ENCODE measurements around the gene SEM1. TPM values are rescaled to one million over a fixed set of nuclear protein-coding genes. Genes with fewer than 3 reads are reported as not detected.
"Not testable (repeated sequence)": the region's sequence is repeated elsewhere in the genome, so short reads cannot be mapped to it uniquely, and the experiment has no call there.

Gene SEM1
- total RNA-seq, 1 donor from 2014 or later = 32.6 TPM

DNA sequence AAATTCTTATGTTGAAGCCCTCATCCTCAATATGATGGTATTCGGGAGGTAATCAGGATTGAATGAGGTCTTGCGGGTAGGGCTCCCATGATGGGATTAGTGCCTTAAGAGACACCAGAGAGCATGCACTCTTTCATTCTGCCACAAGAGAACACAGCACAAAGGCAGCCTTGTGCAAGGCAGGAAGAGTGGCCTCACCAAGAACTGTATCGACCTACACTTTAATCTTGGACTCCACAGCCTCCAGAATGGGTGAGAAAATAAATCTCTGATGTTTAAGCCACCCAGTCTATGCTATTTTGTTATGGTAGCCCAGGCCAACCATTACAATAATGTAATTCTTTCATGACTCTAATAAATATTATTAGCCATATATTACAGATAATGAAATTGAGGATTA lies 8.4 kb downstream of the SEM1 start:
- no peak for DNase-seq (ENCODE audit: low spot score)

DNA sequence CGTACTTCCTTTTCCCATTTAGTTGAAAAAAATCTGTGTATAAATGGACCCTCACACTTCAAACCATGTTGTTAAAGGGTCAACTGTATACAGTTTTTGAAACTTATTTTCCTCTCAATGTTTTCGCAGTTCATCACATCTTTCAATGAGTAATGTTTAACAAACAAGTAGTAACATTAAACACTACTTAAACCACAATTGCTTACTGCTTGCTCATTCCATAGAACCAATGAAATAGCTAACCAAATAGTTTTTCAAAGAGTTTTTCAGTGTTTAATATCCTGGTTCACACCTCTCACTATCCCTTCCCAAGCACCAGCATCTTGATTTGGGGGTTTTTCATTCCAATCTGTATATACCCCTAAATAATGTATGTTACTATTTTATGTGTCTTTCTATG lies 9.1 kb downstream of the SEM1 start:
- DNase-seq (ENCODE audit: low spot score) = no peak

DNA sequence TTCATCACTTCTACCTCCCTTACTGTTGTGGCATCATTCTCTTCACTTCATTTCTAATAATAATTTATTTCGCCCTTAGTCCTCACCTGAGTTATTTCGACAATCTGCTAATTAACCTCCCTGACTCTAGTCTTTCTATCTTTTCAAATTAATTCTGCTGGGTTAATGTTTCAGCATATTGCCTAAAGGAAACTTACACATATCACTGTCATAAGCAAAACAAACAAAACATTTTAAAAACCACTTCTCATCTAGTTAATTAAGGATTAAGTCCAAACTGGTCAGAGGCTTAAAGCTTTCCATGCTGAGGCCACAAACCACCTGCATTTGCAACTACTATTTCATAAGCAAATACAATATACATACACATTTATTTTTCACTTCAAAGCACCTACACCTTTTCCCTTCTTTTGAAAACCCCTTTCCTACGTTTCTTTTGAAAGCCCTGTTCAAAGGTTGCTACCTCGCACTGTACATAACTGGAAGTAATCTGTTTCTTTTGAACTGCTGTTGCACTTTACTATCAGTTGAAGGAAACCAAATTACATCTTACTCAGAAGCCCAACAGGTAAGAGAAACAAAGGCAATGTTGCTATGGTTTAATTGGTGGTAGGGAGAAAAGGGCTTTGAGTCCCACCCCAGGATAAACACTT lies 10.3 kb downstream of the SEM1 start:
- DNase-seq (ENCODE audit: low spot score) = no peak

DNA sequence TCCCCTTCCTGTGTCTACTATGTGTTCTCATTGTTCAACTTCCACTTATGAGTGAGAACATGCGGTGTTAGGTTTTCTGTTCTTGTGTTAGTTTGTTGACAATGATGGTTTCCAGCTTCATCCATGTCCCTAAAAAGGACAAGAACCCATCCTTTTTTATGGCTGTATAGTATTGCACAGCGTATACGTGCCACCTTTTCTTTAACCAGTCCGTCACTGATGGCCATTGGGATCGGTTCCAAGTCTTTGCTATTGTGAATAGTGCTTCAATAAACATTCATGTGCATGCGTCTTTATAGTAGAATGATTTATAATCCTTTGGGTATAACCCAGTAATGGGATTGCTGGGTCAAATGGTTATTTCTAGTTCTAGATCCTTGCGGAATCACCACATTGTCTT lies 11.2 kb downstream of the SEM1 start:
- DNase-seq (ENCODE audit: low spot score) = not testable (repeated sequence)

DNA sequence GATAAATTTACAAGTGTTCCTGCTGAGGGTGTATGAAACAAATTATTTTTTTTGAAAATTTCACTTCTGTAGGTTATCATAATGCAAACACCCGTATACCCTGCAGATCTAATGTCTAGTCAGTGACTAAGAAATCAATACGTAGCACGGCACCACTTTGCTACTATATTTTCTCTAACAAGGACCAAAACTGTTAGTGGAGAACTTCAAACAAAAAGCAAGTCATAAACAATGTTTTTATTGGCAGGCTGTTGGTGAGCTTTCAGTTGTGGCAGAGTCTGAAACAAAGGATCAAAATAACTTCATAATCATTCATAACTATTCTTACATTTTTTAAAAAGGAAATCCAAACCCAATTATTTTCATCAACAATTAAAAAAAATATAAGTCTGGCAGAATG lies 11.8 kb downstream of the SEM1 start:
- no peak for DNase-seq (ENCODE audit: low spot score)

DNA sequence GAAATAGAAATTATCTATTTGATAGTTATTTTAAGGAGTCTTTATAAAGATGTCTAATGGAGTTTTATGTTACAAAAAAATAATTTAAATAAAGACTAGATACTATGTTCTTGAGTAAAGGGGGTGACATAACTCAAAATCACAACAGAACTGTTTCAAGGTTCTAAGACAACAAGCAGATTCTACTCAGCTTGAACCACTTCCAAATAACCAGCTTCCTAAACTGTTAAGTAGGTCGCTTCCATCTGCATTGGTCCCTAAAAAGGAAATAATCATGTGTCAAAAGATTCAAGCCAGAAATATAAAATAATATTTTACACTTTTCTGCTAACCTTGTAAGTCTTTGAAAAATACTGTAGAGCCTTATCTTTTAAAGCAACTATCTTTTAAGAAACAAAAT lies 14.1 kb downstream of the SEM1 start:
- no peak for DNase-seq (ENCODE audit: low spot score)

DNA sequence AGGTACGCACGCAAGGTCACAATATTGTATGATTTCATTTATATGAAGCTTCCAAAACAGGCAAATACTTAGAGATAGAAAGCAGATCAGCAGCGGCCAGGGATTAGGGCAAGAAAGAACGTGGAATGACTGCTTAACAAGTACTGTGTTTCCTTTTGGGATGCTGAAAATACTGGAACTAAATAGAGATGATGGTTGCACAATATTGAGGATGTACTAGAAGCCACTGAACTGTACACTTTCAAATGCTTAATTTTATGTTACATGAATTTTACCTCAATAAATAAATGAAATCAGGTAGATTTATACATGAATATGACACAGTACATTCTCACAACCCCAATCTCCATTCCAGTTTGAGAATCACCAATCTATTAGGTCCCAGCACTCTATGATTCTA lies 15.6 kb downstream of the SEM1 start:
- DNase-seq (ENCODE audit: low spot score) = no peak

DNA sequence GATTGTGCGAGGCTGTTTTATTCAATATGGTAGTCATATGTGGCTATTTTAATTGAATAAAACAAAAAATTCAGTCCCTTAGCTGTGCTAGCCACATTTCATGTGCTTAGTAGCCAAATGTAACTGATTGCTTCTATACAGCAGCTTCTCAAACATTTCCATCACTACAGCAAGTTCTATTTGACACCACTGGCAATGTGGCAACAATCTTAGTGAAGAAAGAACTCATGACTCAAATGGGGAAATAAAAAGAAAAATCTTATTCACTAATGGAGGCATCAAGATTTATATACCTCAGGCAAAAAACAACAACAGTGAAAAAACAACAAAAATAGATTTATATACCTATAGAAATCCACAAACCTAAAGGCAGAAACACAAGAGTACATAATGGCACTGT lies 17.9 kb downstream of the SEM1 start:
- no peak for DNase-seq (ENCODE audit: low spot score)

DNA sequence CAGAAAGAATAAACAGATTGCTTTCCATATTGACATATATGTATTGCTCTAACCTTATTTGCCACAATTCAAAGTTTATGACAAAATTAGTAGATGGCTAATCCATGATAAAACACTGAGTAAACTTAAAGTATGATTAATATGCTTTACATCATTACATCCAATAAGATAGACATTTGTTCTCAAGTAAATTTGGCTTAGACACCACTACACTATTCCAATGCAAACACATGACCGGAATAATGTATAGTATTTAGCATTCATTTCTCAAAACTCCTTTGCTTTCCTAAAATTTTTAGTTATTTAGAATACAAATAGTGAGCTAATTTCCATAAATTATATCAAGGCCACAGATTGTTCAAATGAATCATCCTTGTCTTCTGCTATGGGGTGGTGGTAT lies 20.2 kb downstream of the SEM1 start:
- no peak for DNase-seq (ENCODE audit: low spot score)

DNA sequence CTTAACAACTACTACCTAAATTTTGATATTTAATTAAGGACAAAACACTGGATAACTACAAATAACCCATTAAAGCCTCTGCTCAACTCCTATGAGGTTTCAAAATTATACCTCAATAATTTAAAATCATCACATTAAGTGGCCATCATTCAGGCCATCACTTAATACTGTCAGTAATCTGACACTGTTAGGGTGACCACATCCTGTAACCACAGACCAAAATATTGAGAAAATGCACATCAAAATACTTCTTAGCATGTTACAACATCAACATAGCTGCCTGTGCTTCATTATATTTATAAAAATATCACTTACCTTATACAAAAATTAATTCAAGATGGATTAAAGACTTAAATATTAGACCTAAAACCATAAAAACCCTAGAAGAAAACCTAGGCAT lies 23.3 kb downstream of the SEM1 start:
- no peak for DNase-seq (ENCODE audit: low spot score)

DNA sequence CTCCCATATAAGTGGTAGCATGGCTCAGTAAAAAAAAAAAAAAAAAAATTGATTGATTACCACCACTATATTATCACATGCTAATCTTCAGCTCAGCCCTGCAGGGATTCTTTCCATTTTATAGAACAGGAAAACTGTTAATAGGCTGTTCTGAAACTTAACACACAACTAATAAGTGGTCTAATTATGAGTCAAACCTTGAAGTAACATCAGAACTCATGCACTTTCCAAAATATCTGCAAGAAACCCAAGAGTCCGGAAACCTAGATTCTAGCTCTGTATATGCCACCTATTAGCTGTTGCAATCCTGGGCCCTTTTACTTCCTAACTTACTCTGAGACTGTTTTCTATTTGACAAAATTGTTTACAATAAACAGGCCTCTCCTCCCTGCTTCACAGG lies 23.9 kb downstream of the SEM1 start:
- no peak for DNase-seq (ENCODE audit: low spot score)

DNA sequence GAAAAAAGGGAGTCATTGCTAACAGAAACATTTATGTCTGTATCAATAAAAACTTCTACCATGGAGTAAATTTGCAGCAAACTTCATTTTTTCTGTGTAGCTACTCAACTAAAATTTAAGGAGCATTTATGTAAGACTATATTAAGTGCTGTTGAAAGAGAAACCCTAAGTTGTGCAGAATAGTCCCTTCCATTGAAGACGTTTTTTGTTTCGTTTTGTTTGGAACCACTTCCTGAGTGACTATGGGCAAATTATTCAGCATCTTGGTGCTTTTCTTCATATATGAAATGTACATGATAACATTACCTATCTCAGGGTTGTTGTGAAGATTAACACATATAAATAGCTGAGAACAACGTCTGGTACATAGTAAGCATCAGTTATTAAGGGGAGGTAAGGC lies 24.3 kb downstream of the SEM1 start:
- DNase-seq (ENCODE audit: low spot score) = no peak

DNA sequence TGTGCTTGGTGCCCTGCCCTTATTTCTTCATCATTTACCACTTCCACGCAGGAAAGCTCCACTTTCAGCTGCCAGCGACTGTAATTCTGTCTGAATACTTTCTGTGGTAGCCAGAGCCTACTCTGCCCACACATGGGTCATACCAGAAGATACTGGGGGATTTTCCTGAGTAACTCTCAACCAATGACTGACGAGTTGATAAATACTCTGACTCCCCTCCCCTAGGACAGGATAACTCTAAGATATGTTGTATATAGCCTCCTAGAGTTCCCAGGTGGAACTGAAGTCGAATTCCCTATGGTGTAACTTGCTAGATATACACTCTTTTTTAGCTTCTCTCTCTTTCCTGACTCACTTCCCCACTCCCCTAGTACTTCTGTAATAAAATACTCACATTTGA lies 29.8 kb downstream of the SEM1 start:
- DNase-seq (ENCODE audit: low spot score) = no peak

DNA sequence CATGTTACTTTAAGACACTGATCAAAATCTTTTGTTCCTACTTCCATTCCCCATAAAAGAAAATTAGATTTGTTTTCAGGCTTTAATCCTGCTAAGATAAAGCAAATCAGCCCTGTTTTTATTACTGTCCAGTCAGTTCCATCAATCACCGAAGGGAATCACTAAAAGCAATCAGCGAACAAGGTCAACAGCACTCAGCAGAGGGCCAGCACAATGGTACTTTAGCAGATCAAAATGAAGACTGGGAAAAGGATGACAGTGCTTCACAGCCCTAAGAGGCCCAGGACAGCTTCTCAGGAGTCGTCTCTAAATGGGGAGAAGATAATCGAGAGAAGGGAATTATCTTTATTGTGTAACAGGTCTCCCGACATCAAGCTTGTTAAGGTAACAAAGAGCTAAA lies 32.7 kb downstream of the SEM1 start:
- DNase-seq (ENCODE audit: low spot score) = no peak

DNA sequence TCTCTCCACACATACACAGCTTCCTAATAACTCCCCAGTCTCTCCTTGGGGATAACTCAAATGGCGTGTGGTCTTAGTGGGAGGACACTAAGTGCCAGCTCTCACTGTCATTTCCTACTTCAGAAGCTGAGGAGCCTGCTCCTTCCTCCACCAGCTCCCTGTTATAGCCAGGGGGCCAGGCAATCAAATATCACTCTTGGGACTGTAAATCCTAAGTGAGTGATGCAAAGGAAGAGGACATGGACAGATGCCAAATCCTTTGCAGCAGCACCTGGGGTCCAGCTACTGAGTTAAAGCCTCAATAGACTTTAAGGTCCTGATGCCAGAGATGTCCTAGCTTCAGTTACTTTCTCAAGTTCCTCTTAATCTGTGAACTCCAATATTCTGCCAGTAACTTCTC lies 34.1 kb downstream of the SEM1 start:
- DNase-seq (ENCODE audit: low spot score) = no peak

DNA sequence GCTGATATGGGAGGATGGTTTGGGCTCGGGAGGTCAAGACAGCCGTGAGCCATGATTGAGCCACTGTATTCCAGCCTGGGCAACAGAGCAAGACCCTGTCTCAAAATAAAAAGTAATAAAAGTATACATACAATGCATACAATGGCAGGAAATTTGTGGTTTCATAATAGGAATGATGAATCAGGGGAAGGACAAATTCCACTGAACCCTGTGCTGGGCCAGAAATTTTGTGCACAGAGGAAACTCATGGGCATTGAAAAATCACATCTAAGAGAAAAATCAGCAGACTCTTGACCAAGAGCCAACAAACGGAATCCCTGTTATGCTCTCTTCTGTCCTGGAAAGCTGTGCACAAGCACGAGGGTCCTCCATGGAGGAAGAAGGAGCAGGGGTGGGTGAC lies 35.1 kb downstream of the SEM1 start:
- DNase-seq (ENCODE audit: low spot score) = no peak

DNA sequence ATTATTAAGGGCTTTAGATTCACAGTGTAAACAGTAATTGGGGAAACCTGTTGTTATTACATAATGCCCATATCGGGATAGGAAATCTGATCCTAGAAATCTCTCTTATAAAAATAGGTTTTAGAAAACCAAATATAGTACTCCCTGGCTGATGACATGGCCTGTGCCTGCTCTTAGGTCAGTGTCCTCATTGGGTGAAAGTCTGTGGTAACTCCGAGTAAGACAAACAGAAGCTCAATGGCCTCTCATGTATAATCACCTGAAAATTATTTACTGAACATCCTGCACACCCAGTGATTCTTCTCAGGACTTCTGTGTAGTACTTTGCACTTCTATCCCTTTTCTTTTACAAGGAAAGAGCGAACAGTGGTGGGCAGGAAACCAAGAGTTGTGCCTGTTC lies 37.8 kb downstream of the SEM1 start:
- no peak for DNase-seq (ENCODE audit: low spot score)

DNA sequence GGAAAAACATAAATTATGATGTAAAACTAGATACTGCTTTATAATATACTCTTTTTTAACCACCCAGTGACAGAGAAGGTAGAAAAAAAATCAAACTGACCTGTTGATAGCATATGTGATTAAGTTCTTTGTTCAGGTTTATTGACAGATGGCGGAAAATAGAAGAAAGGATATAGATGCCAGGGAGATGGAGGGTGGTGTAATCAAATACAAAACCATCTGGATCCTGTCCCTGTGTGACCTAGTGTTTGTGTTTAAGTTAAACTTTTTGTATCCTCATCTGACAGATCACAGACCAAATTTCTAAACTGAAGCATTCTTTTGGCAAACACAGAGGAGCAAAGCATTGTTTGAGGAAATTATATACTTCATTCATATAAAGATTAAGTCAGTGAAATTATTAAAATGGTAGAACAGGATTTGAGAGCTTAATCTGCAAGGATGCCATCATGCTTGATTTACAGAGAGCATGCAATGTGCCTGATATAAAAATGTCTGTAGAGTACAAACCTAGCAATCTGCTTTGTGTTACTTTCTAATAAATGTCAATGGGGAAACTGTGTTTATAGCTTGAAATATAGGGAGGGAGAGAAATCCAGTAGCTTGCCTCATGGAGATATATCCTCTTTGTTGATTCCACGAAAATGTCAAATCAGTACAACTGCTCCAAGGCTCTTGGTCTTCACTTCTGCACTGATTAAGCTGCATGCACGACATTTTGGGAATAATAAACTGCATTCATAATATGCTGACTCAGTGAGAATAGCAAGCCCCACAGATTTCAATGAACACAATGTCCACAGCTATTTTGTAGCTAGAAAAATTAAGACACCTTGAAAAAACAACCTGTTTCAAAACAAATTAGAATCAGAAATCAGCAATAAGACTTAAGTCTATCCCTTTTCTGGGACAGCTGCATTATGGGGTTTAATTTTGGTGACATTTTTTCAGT lies 39.0 kb downstream of the SEM1 start:
- DNase-seq (ENCODE audit: low spot score) = no peak

DNA sequence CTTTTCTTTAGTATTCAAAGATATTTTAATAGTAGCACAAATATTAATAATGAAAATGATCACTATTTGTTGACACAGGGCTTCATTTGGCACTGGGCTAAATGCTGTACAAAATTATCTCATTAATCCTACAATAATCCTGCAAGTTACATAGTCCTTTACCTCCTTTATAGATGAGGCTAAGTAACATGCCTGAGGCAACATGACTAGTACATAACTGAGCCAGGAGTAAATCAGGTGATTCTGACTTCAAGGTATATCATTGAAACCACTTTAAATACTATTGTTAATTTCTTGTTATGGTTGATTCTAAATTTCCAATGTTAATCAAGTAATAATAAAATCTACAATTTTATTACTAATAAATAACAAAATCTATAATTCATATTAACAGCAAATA lies 39.8 kb downstream of the SEM1 start:
- no peak for DNase-seq (ENCODE audit: low spot score)

DNA sequence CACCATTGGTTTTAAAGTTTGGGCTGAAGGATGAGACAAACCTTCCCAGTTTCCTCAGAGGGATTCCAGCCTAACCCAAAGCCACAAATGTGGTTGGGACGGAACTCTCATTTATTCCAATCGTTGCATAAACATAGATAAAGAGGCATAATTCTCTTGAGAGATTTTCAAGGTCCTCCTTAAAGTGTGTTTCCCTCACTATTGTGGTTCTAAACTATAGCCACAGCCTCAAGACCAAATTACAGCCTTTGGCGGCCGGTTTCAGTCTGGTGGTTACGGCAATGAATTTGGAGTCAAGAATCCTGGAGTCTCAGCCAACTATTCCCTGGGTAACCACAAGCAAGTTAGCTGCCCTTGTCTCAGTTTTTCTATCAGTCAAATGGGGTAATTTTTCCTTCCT lies 42.6 kb downstream of the SEM1 start:
- no peak for DNase-seq (ENCODE audit: low spot score)

DNA sequence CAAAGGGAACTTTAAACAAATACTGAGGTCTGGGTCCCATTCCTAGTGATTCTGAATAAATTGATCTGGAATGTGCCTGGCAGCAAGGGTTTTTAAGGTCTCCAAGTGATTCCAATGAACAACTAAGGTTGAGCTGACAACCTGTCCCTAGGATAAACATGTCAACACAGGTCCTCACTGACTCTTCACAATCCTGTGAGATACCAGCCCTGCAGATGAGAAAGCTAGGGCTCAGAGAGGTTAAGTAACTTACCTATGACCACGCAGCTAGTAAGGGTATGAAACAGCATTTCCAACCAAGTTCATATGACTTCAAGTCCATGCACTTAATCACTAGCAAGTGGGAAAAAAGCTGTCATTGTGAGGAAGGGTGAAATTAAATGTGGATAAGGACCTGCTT lies 44.0 kb downstream of the SEM1 start:
- DNase-seq (ENCODE audit: low spot score) = no peak

DNA sequence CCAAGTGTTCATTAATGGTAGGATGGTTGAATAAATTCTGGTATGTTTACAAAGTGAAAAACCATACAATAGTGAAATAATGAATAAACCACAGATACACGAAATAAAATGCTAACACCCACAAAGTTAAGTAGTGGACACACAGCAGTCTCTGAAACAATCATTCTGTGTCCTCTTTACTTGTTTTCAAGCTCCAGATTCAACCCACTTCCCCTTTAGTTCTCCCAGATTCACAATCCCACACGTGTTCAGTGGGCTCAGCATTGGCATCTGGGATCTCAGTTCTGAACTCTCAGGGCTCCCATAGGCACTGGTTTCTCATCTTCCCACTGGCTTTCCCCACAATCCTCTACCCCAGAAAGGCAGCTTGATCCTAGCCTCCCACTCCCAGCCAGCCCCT lies 44.9 kb downstream of the SEM1 start:
- no peak for DNase-seq (ENCODE audit: low spot score)

DNA sequence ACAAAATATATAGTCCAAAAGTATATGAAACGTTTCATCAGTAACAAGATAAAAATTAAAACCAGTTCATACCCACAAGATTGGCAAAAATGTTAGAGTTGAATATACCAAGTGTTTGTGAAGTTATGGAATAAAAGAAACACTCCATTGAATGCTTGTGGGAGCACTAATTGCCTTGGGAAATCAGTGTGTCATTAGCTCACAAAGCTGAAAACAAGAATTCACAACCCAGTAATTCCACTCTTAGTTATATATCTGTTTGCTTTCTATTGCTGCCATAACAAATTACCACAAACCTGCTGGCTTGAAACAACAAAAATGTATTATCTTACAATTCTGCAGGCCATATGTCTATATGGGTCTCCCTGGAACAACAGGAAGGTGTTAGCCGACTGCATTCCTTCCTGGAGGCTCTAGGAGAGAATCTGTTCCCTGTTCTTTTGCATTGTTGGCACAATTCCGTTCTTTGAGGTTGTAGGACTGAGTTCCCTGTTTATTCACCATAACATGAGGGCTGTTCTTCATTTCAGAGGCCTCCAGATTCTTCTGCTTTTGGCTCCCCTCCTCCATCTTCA lies 45.7 kb downstream of the SEM1 start:
- DNase-seq (ENCODE audit: low spot score) = no peak
